IMR-90 (cell line): Measurements from ENCODE around the gene TCEAL4. TPM values are rescaled to one million over a fixed set of nuclear protein-coding genes. Genes with fewer than 3 reads are reported as not detected.
A peak's percentile ranks its signal among the peaks of the same experiment; 100 is the strongest.
"Not testable (repeated sequence)": the region's sequence is repeated elsewhere in the genome, so short reads cannot be mapped to it uniquely, and the experiment has no call there.

Experiments
- ATAC-seq: fragments of 200-7000 bp; cut with Tn5 transposase; 2 replicates; pipeline ENCODE4 v1.9.1; 2020; ENCODE audit warnings: low read depth, mild to moderate bottlenecking, moderate library complexity
- BruUV-seq: library from RNA; stranded (reverse); fragments of 400-500 nt; replicated peaks from 2 replicates; lab custom pipeline; 2021; lab: Mats Ljungman, UMichigan
- CTCF ChIA-PET: fragments of 300-600 bp; formaldehyde crosslinking; extraction: SDS; loops from one replicate; lab custom pipeline; 2021; ENCODE audit warnings: antibody characterized with exemption; lab: Yijun Ruan, JAX
- POLR2A ChIA-PET: fragments of 300-600 bp; sonication (Branson Sonifier 250); formaldehyde crosslinking; loops from one replicate; lab custom pipeline; 2022; ENCODE audit warnings: antibody characterized with exemption; ENCODE audit not compliant: unreplicated experiment; lab: Charles Lee
- DNase-seq: peaks from one replicate; pipeline ENCODE4 v3.0.0; 2013
- H2AFZ ChIP-seq: replicated peaks from 2 replicates; pipeline ENCODE3; 2013; ENCODE audit warnings: low read length, mild to moderate bottlenecking; ENCODE audit not compliant: poor library complexity
- H2AK5ac ChIP-seq: 2 replicates; pipeline ENCODE4 v1.6.1; 2013; ENCODE audit warnings: low read depth, low read length, inconsistent platforms
- H2AK9ac ChIP-seq: replicated peaks from 2 replicates; pipeline ENCODE3; 2013; ENCODE audit warnings: mild to moderate bottlenecking, low read depth, low read length, moderate library complexity; ENCODE audit not compliant: poor library complexity
- H2BK120ac ChIP-seq: 2 replicates; pipeline ENCODE4 v1.6.1; 2013; ENCODE audit warnings: low read depth, low read length, inconsistent platforms
- H2BK15ac ChIP-seq: 3 replicates; pipeline ENCODE4 v1.6.1; 2013; ENCODE audit warnings: low read depth, low read length, inconsistent platforms
- H2BK20ac ChIP-seq: 2 replicates; pipeline ENCODE4 v1.6.1; 2013; ENCODE audit warnings: low read depth, mild to moderate bottlenecking, inconsistent platforms, low read length, moderate library complexity
- H2BK5ac ChIP-seq: 2 replicates; pipeline ENCODE4 v1.6.1; 2013; ENCODE audit warnings: mild to moderate bottlenecking, low read depth, low read length, inconsistent platforms; ENCODE audit not compliant: poor library complexity, severe bottlenecking
- H3K14ac ChIP-seq: replicated peaks from 2 replicates; pipeline ENCODE4 v1.6.1; 2013; ENCODE audit warnings: low read depth, low read length, inconsistent platforms
- H3K18ac ChIP-seq: 2 replicates; pipeline ENCODE4 v1.6.1; 2013; ENCODE audit warnings: low read depth, low read length, control low read depth
- H3K23ac ChIP-seq: 2 replicates; pipeline ENCODE4 v1.6.1; 2013; ENCODE audit warnings: low read depth, low read length, inconsistent platforms
- H3K27ac ChIP-seq: 2 replicates; pipeline ENCODE4 v1.5.1; 2013; ENCODE audit warnings: mild to moderate bottlenecking, control low read depth, low read length; ENCODE audit not compliant: insufficient read depth
- H3K27me3 ChIP-seq: 2 replicates; pipeline ENCODE4 v1.6.1; 2013; ENCODE audit warnings: low read length; ENCODE audit not compliant: control insufficient read depth, insufficient read depth
- H3K36me3 ChIP-seq: 2 replicates; pipeline ENCODE4 v1.6.1; 2013; ENCODE audit warnings: low read length, mixed read lengths; ENCODE audit not compliant: control insufficient read depth, insufficient read depth
- H3K4ac ChIP-seq: 2 replicates; pipeline ENCODE4 v1.6.1; 2013; ENCODE audit warnings: low read depth, low read length, inconsistent platforms
- H3K4me1 ChIP-seq: 2 replicates; pipeline ENCODE4 v1.6.1; 2013; ENCODE audit warnings: low read length, mixed read lengths; ENCODE audit not compliant: control insufficient read depth, insufficient read depth
- H3K4me2 ChIP-seq: 2 replicates; pipeline ENCODE4 v1.6.1; 2013; ENCODE audit warnings: low read depth, mild to moderate bottlenecking, control low read depth, low read length, moderate library complexity
- H3K4me3 ChIP-seq: 2 replicates; pipeline ENCODE4 v1.5.1; 2013; ENCODE audit warnings: low read depth, mild to moderate bottlenecking, control low read depth, low read length, moderate library complexity; ENCODE audit not compliant: insufficient read depth
- H3K56ac ChIP-seq: 2 replicates; pipeline ENCODE4 v1.6.1; 2013; ENCODE audit warnings: low read length, inconsistent platforms; ENCODE audit not compliant: insufficient read depth; ENCODE audit errors: extremely low read depth
- H3K79me1 ChIP-seq, 2 experiments: 2 replicates each; pipeline ENCODE4 v1.6.1; 2013; ENCODE audit warnings: low read length in 2 of 2, inconsistent platforms in 1 of 2, low read depth in 1 of 2
- H3K9ac ChIP-seq: 2 replicates; pipeline ENCODE4 v1.6.1; 2013; ENCODE audit warnings: low read depth, low read length, control low read depth
- H3K9me1 ChIP-seq: 2 replicates; pipeline ENCODE4 v1.6.1; 2013; ENCODE audit warnings: low read length, inconsistent platforms; ENCODE audit not compliant: insufficient read depth
- H3K9me3 ChIP-seq: 2 replicates; pipeline ENCODE4 v1.6.1; 2013; ENCODE audit warnings: low read length; ENCODE audit not compliant: control insufficient read depth, insufficient read depth
- H4K20me1 ChIP-seq: 2 replicates; pipeline ENCODE4 v1.6.1; 2013; ENCODE audit warnings: low read length, inconsistent platforms; ENCODE audit not compliant: insufficient read depth
- H4K5ac ChIP-seq: 2 replicates; pipeline ENCODE4 v1.6.1; 2013; ENCODE audit warnings: mild to moderate bottlenecking, low read depth, low read length, control low read depth
- H4K8ac ChIP-seq, 2 experiments: 2 replicates each; pipeline ENCODE4 v1.6.1; 2013; ENCODE audit warnings: low read depth in 2 of 2, low read length in 2 of 2, control low read depth in 1 of 2, inconsistent platforms in 1 of 2
- H4K91ac ChIP-seq: 2 replicates; pipeline ENCODE4 v1.6.1; 2013; ENCODE audit warnings: low read depth, low read length, inconsistent platforms; ENCODE audit not compliant: insufficient read depth
- BHLHE40 ChIP-seq: fragments of 150-350 bp; IDR thresholded peaks from 2 replicates; pipeline ENCODE4 v1.6.1; 2016; ENCODE audit warnings: mild to moderate bottlenecking, low read depth, low read length
- ELK1 ChIP-seq: fragments of 150-350 bp; IDR thresholded peaks from 2 replicates; pipeline ENCODE4 v1.6.1; 2016; ENCODE audit warnings: low read depth, mild to moderate bottlenecking, low read length, moderate library complexity, borderline replicate concordance
- MAZ ChIP-seq: IDR thresholded peaks from 2 replicates; pipeline ENCODE4 v1.6.1; 2012; ENCODE audit warnings: low read depth, mild to moderate bottlenecking, low read length, improper control_type of control experiment, moderate library complexity, borderline replicate concordance
- NFE2L2 ChIP-seq: fragments of 150-350 bp; IDR thresholded peaks from 2 replicates; pipeline ENCODE4 v1.6.1; 2016; ENCODE audit warnings: low read depth, mild to moderate bottlenecking, low read length
- USF2 ChIP-seq: fragments of 150-350 bp; IDR thresholded peaks from 2 replicates; pipeline ENCODE4 v1.6.1; 2017; ENCODE audit warnings: mild to moderate bottlenecking, antibody characterized with exemption, low read length, low read depth
- WGBS, 2 experiments: methylation state at CpG; one replicate each; pipeline versions ENCODE4 v1.1.5 to v1.1.7; 2013; ENCODE audit warnings: missing lambda C conversion rate in 2 of 2; ENCODE audit not compliant: insufficient read length in 1 of 2; ENCODE audit errors: extremely low coverage in 2 of 2; 5-methylcytosine and 5-hydroxymethylcytosine counted together
- dilution Hi-C: fragments of 300-500 bp; cut with HindIII; formaldehyde crosslinking; loops from one replicate; pipeline ENCODE4 v1.14.3; 2018; ENCODE audit warnings: low sequenced_read_pairs; ENCODE audit not compliant: unreplicated experiment
- in situ Hi-C: fragments of 300-500 bp; cut with MboI; formaldehyde crosslinking; loops from 3 replicates; pipeline ENCODE4 v1.14.3; 2019; ENCODE audit warnings: low sequenced_read_pairs, inconsistent platforms, mixed read lengths
- intact Hi-C: fragments of 100-400 bp; cut with micrococcal nuclease; formaldehyde crosslinking; loops from 2 replicates; pipeline ENCODE4 v1.10.0; 2022
- polyA plus RNA-seq, 3 experiments: library from polyadenylated mRNA; depleted of rRNA; stranded (reverse); fragments of >200 nt; gene quantifications; 2 replicates each; pipeline ENCODE4 v1.2.3, GENCODE V29; 2012; ENCODE audit warnings: low replicate concordance in 1 of 3
- total RNA-seq: library from RNA; depleted of rRNA; stranded (reverse); fragments of >200 nt; gene quantifications from 2 replicates; pipeline ENCODE4 v1.2.3, GENCODE V29; 2012

The TCEAL4 gene
- total and polyA plus RNA-seq, 2 of the 4 experiments (the other 2 are of a cell fraction) = 11.1 to 31.9 TPM

GRCh38 chrX:103586659-103587058 is 1.3 kb downstream of the TCEAL4 start:
- Histone ChIP-seq H3K9ac (peak overlapping the region; percentile 98; the same call in 1 of the 2 replicates), H4K8ac (peak overlapping the region; percentile 93 to 96; a peak in 2 of 4 replicates), H3K4ac (peak overlapping the region; percentile 67), H3K56ac (no peak overlapping the region), H3K27ac (no peak overlapping the region), H3K4me1 (no peaks in the 10 kb centered on the region; the same call in 1 of the 2 replicates), H3K79me1 (peaks cover 6 to 24% of the 10 kb centered on the region in 2 experiments; a peak in 2 of 4 replicates), H2BK15ac (no peak overlapping the region), H3K23ac (peak overlapping the region; percentile 11; the same call in 1 of the 2 replicates), H2BK120ac (no peak overlapping the region), H4K20me1 (no peaks in the 10 kb centered on the region), H3K36me3 (peaks cover 4% of the 10 kb centered on the region; the same call in 1 of the 2 replicates), H2BK20ac (no peak overlapping the region), H2BK5ac (no peak overlapping the region), H4K5ac (no peak overlapping the region; the same call in 1 of the 2 replicates), H3K18ac (no peak overlapping the region), H2AK9ac (no peak overlapping the region), H3K14ac (no peak overlapping the region; the same call in 1 of the 2 replicates), H2AK5ac (no peak overlapping the region), H4K91ac (no peak overlapping the region), H2AFZ (no peak overlapping the region), H3K9me1 (no peaks in the 10 kb centered on the region; the same call in 1 of the 2 replicates), H3K4me2 (peak overlapping the region; percentile 93), H3K4me3 (peak overlapping the region; percentile 100), H3K9me3 (no peaks in the 10 kb centered on the region), H3K27me3 (no peaks in the 10 kb centered on the region)
- DNase-seq = no peak
- in situ Hi-C loops (no loop called here), dilution Hi-C loops (no loop called here), intact Hi-C loops (loop anchor here (5.0 kb wide), 1 partner anchor 101 kb away; the partner anchor contains the start of gene MORF4L2)
- BruUV-seq = no TSS peak
- CTCF ChIA-PET = no interaction called here
- POLR2A ChIA-PET = no interaction called here
- no peak for TF ChIP-seq ELK1
- TF ChIP-seq USF2 = no peak
- no peak for TF ChIP-seq BHLHE40
- no peak for TF ChIP-seq MAZ
- no peak for TF ChIP-seq NFE2L2
- WGBS, 2 experiments = 52% methylated on average over 3 of the region's 4 CpGs; no CpG with 5 or more reads in 1 of the 2 experiments
- no peak for ATAC-seq

GRCh38 chrX:103592295-103592694 is 7.0 kb downstream of the TCEAL4 start:
- H3K56ac ChIP-seq, H3K23ac ChIP-seq, H4K91ac ChIP-seq, H2BK120ac ChIP-seq, H2BK20ac ChIP-seq, H3K4me1 ChIP-seq, H2AK5ac ChIP-seq, ATAC-seq, intact Hi-C loops, H3K4ac ChIP-seq, in situ Hi-C loops, dilution Hi-C loops, BruUV-seq, H4K5ac ChIP-seq, H3K27ac ChIP-seq, H3K36me3 ChIP-seq, H3K4me2 ChIP-seq, H3K27me3 ChIP-seq, POLR2A ChIA-PET, H3K4me3 ChIP-seq, H4K20me1 ChIP-seq, H3K9ac ChIP-seq, DNase-seq, H3K18ac ChIP-seq, CTCF ChIA-PET, H2BK15ac ChIP-seq, H2AK9ac ChIP-seq, H3K9me1 ChIP-seq, H4K8ac ChIP-seq, H2BK5ac ChIP-seq, H2AFZ ChIP-seq, H3K79me1 ChIP-seq, H3K9me3 ChIP-seq, H3K14ac ChIP-seq: not testable (repeated sequence)
- WGBS, 2 experiments = no CpG with 5 or more reads among the region's 1 CpG
